Measurements from ENCODE around the gene MAPK4.

- TF ChIP-seq CTCF (IDR thresholded peaks at IDR 0.05) (no peak), POLR2AphosphoS5 (IDR thresholded peaks at IDR 0.05) (no peak)
Observed at GRCh38 chr18:50751947-50752346, 192.1 kb downstream of the MAPK4 start.

All from breast epithelium (tissue), 3 donors.